DMS79 (cell line): ENCODE results near the gene MYO15B.

ENCODE experiments used
- DNase-seq: peaks from one replicate; lab custom pipeline; 2025; lab: John Stamatoyannopoulos, UW

The MYO15B gene

DNA sequence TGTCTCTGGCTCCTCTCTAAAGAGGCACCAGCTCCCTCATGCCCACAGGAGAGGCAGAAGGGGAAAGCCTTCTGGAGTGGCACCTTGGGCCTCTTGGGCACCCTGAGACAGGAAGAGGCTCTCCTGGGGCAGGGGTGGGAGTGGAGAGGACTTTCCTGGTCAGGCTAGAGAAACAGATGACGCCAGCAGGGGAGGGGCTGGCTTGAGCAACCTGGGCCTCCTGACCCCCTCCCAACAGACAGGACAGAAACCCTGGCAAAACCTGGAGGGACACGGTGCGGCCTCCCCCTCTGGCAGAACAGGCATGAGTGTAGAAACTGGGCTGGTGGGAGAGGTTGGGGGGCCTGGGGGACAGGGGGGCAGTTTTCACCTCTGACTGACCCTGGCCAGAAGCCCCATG, 51.7 kb downstream of the MYO15B start:
- no peak for DNase-seq

DNA sequence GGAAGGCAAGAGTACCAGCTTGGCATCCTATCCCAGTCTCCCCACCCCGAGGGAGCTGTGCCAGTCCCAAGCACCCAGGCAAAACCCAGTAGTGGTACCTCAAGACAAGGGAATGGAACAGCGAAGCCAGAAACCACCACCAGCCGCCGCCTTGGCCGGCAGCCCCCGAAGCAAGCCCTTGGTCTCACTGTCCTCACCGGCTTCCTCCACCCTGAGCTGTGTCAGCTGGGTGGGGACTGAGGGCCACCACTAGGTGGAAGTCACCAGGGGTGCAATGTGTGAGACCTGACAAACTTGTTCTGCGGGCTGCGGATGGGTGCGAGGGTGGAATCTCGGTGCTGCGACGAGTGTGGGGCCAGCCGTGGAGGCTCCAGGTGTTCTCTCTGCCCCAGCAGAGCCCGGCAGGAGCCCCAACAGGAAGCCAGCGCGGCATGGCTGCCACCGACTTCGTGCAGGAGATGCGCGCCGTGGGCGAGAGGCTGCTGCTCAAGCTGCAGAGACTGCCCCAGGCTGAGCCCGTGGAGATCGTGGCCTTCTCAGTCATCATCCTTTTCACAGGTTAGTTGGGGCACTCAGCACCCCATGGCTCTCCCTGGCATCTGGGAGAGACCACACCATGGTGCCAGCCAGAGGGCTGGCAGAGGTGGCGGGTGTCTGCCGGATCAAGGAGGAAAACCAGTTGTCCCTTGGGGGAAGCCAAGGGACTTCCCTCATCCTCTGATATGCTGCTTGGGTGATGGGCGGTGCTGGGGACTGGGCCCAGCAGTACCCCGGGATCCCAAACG, 52.4 kb downstream of the MYO15B start:
- no peak for DNase-seq

DNA sequence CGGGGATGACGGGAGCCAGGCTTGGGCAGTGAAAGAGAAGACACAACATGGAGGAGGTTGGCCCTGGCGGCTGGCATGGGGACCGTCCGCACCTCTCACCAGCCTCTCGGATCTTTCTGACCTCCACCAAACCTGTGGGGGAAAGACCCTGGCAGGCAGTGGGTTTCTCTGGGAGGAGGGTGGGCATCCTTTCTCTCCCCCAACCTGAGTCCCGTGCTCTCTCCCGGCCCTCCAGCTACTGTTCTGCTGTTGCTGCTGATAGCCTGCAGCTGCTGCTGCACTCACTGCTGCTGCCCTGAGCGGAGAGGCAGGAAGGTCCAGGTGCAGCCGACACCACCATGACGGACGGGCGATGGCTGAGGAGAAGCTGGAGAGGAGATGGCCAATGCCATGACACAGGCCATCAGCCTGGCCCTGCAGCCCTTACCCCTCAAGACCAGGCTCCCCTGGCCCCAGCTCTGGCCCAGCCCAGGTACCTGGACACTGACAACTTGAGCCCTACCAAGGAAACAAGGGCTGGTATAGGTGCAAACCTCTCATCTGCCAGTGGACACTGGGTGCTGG, 53.0 kb downstream of the MYO15B start:
- no peak for DNase-seq

DNA sequence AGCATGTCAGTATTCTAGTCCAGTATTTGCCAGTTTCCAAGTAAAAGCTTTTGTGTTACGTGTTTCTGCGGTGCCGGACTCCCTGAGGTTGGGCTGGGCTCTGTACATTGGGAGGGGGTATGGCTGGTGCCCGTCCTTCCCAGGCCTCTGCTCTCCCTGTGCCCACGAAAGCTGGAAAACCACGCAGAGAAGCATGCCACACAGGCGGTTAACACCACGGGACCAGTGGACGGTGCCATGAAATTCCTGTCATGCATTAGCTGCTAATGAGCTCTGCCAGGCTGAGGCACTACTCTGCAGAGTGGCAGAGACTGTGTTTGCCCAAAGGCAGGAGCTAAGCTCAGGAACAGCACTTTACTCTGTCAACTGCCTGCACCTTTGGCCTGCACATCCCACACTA, 53.7 kb downstream of the MYO15B start:
- no peak for DNase-seq

DNA sequence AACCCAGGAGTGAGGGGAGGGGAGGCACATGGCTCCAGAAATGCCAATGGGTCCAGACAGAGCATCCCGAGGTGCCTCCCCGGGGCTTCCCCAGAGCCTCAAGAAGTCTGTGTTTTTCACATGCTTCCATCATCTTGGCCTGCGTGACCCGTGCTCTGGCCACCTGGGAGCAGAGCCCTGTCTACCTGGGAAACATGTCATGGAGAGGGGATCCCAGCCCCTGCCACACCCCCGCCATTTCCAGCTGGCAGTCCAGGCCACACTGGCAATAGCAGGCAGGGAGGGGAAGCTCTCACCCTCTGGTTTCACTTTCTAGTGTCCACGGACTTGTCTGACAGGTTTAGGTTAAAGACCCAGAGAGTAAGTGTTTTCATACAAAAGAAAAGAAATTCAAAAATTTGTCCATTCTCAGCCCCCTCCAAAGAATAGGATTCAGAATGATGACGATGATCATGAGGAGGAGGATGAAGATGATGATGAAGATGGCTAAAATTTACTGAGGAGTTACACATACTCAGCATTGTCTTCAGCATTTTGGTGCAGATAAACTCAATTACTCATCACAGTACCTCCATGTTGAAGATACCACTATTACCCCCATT, 54.7 kb downstream of the MYO15B start:
- no peak for DNase-seq

DNA sequence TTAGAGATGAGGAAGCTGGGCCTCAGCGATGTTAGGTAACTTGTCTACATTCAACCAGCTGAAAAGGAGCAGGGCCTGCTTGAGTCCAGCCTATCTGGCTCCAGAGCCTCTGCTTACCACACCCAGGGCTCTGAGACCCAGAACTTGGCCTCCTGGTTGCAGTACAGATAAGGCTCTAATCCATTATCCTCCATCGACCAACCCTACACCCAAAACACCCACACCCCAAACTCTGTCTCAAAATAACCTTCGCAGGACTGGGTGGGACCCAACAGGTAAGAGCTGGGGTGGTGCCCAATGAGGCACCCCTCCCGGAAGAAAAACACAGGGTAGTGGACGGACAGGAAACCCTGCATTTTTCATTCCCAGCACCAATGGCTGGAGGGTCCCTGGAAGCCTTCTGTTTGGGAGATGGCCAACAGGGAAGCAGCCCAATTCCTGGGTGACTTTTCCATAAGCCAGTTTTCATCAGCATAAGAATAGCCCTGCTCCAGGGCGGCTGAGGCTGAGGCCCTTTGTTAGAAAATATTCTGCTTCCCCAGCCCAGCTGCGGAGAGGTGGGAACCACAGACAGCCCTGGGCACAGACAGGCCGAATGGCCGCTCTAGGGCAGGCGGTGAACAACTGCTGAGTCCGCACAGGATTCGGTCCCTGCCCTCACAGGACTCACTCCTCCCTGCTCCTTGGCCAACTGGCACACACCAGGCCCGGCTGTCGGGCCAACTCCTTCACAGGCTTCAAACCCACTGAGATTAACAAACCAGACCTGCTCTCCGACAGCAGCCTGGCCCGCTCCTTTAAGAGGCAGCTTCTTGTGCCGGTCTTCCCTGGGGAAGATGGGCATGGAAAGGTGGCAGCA, 55.4 kb downstream of the MYO15B start:
- no peak for DNase-seq

DNA sequence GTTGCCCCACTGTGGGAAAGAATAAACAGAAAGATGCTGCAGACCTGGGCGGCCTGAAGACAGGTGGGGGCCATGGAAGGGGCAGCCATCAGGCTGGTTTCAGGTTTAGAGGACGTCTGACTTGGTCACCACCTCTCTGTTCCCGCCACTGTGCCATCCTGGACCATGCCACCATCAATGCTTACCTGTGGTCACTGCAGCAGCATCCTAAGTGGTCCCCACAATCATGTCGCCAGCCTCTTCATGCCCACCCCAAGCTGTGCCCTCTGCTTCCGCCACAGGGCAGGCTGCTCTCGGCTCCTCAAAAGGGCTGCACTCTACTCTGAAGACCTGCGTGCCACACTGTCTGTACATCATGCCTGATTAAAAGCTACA, 56.0 kb downstream of the MYO15B start:
- no peak for DNase-seq

DNA sequence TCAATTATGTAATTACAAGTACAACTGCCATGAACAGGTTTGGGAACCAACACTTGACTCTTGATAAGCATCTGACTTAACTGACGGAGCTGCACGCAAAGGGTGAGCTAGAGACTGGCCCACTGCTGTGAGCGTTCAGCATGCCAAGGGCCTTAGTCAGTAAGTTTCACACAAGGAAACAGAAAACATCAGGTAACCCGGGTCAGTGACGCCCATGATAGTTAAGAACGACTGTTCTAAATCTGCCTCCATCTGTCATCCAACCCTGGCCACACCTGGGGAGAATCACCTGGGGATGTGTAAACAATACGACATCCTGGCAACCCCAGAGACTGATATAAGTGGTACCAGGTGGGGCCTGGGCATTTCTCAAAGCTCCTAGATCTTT, 57.9 kb downstream of the MYO15B start:
- peak; percentile 77 for DNase-seq

DNA sequence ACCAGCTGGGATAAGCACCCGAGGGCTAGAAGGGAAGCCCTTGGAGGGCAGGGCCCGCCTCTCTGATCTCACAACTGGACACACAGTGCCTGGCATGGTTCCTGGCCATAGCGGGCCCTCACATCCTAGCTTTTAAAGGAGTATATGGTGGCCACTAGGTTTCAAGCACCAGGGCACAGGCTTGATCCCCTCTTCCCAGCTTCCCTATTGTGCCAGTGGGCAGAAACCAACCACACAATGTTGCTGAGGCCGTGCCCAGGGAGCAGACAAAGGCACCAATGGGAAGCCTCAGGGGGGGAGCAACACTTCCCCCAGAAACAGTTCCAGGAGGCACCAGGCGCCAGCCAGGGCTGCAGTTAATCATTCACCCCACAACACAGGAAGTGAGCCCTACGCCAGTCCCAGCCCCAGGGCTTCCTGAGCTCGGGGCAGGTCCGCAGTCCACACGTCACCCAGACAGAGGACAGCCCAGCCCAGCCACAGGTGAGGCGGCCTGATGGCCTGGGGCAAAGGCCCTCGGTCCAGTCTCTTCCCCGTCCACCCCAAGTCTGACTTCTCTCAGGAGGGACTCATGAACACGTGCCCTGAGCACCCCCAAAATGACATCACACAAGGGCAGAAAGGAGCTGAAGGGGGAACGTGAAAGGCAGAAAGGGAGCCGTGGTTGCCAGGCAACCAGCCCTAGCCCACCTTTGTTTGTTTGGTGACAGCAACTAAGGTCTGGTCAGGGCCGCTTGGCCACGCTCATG, 58.5 kb downstream of the MYO15B start:
- DNase-seq, result no peak

DNA sequence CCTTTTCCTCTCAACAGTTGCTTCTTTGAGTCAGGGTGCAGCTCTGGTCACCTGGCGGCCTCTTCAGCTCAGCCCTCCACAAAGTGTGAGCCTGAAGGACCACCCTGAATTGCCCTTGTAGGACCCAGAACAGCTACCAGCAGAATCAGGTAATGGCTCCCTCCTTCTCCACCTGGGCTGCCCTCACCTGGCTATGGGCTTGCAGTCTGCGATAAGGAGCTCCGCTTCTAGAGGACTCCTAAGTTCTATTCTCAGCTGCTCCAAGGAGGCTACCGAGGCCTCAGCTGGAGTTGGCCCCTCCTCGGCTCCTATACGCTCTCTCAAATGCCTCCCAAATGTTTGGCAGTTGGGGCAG, 59.0 kb downstream of the MYO15B start:
- DNase-seq, result no peak

DNA sequence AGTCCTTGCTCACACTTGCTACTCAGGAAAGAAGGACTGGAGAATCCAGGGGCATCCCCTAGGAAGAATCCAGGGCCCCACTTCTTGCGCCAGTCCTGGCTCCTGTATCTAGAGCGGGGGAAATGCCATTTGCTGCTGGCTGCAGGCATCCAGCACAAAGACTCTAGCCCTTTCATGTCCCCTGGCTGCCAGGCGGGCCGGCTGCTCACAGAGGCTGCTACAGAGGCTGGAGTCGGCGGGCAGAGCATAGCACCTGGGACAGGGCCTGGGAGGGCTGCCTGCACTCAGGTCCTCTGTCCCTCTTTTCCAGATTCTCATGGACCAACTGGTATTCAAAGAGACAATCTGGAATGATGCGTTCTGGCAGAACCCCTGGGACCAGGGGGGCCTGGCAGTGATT, 59.5 kb downstream of the MYO15B start:
- no peak for DNase-seq

DNA sequence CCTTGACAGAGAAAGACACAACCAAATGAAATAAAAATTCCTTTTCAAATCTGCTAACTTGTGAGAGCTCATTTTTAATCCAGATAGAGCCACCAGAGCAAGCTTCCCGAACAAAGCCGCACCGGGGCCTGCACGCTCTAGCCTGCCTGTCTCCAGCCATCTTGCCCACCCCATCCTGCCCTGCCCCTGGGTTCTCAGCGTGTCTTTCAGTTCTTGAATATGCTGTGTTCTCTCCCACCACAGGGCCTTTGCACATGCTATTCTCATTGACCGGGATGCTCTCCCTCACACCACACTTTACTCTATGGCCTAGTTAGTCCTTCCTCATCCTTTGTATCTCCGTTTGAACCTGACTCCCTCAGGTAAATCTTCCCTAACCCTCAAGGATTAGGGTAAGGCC, 60.3 kb downstream of the MYO15B start:
- no peak for DNase-seq

DNA sequence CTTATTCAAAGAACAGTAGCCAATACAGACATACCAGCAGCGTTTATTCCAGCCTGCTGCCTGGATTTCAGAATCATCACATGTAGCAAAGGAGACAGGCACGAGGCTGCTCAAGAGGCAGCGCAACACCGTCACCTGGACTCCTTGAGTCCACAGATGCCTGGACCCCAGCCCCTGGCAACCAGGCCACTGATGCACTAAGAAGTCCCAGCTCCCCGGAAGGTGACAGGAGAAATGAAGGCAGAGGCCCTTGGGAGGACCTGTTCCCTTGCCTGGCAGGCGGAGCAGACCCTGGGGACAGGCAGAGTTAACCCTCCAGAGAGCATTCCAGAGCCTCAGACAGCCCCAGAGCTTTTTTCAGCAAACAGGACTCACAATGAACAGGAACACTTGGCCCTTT, 62.1 kb downstream of the MYO15B start:
- no peak for DNase-seq

DNA sequence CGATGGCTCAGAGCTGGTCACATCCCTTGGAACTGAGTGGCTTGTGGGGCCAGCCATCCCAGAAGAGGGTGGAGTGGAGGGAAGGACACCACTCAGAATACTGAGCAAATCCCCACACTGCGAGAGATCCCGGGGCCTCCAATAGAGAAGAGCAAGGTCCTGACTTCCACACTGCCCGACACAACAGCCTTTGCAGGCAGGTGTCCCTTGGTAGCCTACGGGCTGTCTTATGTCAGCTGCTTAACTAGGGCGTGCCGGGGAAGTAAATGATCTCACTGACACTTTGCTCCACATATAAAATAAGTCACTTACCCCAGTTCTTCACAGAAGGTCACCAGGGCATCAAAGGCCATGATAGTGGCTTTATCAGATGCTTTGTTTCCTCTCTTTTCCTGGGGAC, 63.3 kb downstream of the MYO15B start:
- no peak for DNase-seq

DNA sequence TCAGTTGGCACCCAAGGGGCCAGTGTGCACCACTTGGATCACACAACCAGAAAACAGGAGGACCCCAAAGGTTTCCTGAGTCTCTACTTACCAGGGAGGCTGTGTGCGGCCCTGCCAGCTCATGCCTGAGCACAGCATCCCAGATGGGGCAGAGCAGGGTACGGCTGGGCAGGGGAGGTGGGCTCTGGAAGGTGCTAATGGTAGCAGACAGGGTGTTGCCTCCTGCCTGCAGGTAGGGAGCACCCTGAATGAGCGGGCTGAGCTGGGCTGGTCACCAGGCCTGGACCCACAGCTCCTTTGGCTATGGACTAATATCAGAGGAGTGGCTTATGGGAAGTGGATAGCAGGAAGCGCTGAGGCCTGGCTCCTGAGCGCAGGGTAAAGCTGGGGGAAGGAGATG, 64.7 kb downstream of the MYO15B start:
- no peak for DNase-seq

DNA sequence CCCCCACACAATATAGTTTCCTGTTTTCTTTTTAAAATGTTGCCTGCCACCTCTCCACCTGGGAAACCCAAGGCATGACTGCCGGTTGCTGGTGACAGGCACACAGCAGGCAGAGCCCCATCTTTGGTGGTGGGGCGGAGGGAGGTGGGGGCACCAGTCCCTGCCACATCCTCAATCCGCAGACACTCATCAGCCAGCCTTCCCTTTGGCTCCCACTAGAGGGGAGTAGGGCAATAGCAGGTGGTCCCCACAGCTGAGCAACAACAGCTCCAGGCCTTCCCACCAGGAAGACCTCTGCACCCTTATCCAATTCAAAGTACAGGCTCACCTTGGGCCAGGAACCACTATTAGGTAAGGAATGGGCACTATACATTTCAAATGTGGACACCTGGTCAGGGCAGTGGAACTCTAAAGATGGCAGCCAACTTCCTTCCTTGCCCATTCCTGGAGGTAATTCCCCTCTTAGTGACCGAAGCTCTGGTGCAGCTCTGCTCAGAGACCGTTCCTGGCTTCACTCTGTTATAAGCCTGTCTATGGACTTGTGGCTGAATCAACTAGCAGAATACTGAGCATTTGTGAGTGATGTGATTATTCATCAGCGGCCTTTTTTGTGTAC, 65.4 kb downstream of the MYO15B start:
- no peak for DNase-seq

DNA sequence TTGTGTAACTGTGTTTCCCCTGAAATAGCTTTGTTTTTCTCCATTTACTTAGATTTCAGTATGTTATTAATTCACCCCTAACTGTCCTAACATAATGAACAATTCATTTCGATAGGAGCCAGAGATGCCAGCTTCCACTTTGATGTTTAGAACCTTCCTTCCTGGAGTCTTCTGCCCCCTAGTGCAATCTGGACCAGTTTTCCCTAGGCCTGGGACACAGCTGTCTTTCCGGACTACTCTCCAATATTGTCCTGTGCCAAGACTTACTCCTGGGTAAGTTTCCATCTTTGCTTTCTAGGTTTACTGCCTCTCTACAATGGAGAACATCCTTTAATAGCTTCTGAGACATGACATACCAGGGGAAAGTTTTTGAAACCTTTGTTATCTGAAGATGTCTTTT, 66.6 kb downstream of the MYO15B start:
- DNase-seq, result no peak

DNA sequence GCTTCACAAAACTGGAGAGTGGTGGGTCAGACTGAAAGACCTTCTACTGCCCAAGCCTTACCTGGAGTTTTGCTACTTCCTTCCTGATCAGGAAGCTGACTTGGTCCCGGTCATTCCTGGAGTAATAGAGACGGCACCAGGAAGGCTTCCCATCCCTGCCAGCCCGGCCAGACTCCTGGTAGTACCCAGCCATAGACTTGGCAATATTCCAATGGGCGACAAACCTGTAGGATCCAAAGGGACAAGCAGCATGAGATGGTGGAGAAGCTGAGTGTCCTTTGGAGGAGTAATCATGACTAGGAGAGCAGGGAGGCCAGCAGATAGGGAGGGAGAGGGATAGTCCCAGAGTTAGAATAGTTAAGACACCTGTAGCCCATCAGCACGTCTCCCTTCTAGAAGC, 70.6 kb downstream of the MYO15B start:
- no peak for DNase-seq

DNA sequence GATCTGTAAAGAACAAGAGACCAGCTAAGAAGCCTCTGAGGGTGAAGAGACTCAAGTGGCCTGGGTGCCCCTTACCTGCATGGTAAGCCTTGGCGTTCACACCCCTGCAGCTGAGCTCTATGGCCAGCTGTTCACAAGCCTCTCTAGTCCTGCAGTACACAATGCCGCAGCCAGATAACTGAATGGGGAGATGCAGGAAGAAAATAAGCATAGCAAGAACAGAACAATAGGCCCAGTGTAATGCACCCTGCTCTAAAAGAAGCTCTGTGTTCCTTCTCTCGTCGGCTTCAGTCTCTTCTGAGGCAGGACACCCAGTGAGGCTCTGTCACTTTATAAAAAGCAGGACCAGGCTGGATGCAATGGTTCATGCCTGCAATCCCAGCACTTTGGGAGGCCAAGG, 73.9 kb downstream of the MYO15B start:
- no peak for DNase-seq

DNA sequence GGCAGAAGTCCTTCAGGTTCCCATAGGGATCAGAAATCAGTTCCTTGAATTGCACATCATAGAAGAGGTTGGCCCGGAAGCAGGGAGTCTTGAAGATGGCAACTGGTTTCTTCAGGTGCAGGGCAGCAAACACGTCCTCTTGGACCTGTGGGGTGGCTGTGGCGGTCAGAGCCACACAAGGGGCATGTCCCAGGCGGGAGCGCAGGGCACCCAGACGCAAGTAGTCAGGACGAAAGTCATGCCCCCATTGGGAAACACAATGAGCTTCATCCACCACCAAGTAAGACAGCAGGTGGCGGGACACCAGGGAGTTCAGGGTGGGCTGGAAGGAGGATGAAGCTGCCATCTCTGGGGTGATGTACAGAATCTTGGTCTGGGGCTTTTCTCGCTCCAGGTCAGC, 74.9 kb downstream of the MYO15B start:
- no peak for DNase-seq

DNA sequence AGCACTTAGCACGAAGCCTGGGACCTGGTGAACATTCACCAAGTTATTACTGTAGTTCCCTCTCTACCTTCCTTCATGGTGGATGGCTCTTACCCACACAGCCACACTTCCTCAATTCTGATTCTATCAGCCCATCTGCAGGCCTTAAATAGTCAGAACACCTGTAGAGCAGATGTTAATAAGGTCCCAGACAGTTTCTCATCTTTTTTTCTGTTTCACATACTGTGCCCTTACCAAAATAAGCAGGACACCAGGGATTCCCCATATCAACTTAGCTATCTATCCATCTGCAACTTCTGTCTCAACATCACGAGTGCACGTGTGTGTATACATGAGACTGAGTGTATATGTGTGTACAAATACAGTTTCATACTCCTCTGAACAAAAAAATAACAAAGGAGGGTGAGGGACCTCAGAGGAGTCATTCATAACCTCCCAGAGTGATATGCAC, 76.5 kb downstream of the MYO15B start:
- DNase-seq, result no peak

DNA sequence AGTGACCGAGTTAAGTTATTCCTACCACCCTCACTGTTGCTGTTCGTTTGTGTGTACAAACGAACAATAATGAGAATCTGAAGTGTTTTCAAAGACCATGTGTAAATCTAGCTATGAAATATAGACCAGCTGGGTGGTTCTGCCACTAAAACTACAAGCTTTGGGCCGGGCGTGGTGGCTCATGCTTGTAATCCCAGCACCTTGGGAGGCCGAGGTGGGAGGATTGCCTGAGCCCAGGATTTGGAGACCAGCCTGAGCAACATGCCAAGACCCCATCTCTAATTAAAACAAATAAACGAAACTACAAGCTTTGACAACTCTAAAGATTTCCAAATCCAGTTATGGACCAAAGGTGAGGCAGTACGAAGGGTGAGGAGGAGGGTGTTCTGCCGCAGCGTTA, 78.4 kb downstream of the MYO15B start:
- DNase-seq, result no peak
